SK-N-SH treated with all-trans-retinoic acid at 6 μM for 48 hours (cell line): ENCODE results near the gene TBL1X.

Experiments
- PATZ1 ChIP-seq: fragments of 250-450 bp; sonication (Bioruptor Pico); IDR thresholded peaks from 2 replicates; pipeline ENCODE4 v1.8.0; 2020; ENCODE audit warnings: mild to moderate bottlenecking, moderate library complexity, borderline replicate concordance
- RARB ChIP-seq: fragments of 250-450 bp; sonication (Bioruptor Pico); IDR thresholded peaks from 2 replicates; pipeline ENCODE4 v1.8.0; 2021; ENCODE audit warnings: mild to moderate bottlenecking, moderate library complexity
- TF ChIP-seq, protein P1 (sequence below): fragments of 250-450 bp; sonication (Bioruptor Pico); IDR thresholded peaks from 2 replicates; pipeline ENCODE4 v1.5.1; 2020; ENCODE audit warnings: low read depth, mild to moderate bottlenecking, moderate library complexity

- TF ChIP-seq RARB (no peak), PATZ1 (CRISPR knock-in tag) (no peak)
- TF ChIP-seq, protein P1, sequence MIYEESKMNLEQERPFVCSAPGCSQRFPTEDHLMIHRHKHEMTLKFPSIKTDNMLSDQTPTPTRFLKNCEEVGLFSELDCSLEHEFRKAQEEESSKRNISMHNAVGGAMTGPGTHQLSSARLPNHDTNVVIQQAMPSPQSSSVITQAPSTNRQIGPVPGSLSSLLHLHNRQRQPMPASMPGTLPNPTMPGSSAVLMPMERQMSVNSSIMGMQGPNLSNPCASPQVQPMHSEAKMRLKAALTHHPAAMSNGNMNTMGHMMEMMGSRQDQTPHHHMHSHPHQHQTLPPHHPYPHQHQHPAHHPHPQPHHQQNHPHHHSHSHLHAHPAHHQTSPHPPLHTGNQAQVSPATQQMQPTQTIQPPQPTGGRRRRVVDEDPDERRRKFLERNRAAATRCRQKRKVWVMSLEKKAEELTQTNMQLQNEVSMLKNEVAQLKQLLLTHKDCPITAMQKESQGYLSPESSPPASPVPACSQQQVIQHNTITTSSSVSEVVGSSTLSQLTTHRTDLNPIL (CRISPR knock-in tag) = no peak
Measured at GRCh38 chrX:9438933-9439494, 25.8 kb upstream of the TBL1X start.
